Fibroblast of lung (primary cell): Measurements from ENCODE around the gene NUPR1. TPM values are rescaled to one million over a fixed set of nuclear protein-coding genes. Genes with fewer than 3 reads are reported as not detected.
"Not testable (repeated sequence)": the region's sequence is repeated elsewhere in the genome, so short reads cannot be mapped to it uniquely, and the experiment has no call there.

ENCODE experiments used
- DNase-seq, 2 donors: peaks; one replicate each; pipeline versions ENCODE4 v3.0.0 to v3.0.0-alpha.2; 2010; ENCODE audit warnings: low read depth in 2 of 2
- H2AFZ ChIP-seq: 2 replicates; pipeline ENCODE4 v1.5.1; 2012; ENCODE audit warnings: low read length, control low read depth, inconsistent platforms
- H3K27ac ChIP-seq: 2 replicates; pipeline ENCODE4 v1.5.1; 2011; ENCODE audit warnings: low read length, control low read depth; ENCODE audit not compliant: insufficient read depth
- H3K27me3 ChIP-seq: 2 replicates; pipeline ENCODE4 v1.5.1; 2011; ENCODE audit warnings: mild to moderate bottlenecking, low read length; ENCODE audit not compliant: control insufficient read depth, insufficient read depth
- H3K36me3 ChIP-seq: 2 replicates; pipeline ENCODE4 v1.5.1; 2011; ENCODE audit warnings: low read length; ENCODE audit not compliant: control insufficient read depth, insufficient read depth
- H3K4me1 ChIP-seq: 2 replicates; pipeline ENCODE4 v1.5.1; 2011; ENCODE audit warnings: low read length; ENCODE audit not compliant: control insufficient read depth, insufficient read depth; ENCODE audit errors: extremely low read depth
- H3K4me2 ChIP-seq: 2 replicates; pipeline ENCODE4 v1.5.1; 2011; ENCODE audit warnings: low read length, control low read depth; ENCODE audit not compliant: insufficient read depth; ENCODE audit errors: extremely low read depth
- H3K4me3 ChIP-seq, 4 experiments: fragments of 200-600 bp in 1 of 4; sonication (generic) in 1 of 4; replicated peaks in 1 of 4; 2 replicates each; pipeline ENCODE4 v1.5.1; 2011 to 2016; ENCODE audit warnings: low read length in 4 of 4, low read depth in 3 of 4, mild to moderate bottlenecking in 3 of 4, control low read depth in 2 of 4, inconsistent platforms in 1 of 4, mixed read lengths in 1 of 4; ENCODE audit not compliant: insufficient read depth in 1 of 4; ENCODE audit errors: control extremely low read depth in 1 of 4
- H3K79me2 ChIP-seq: 2 replicates; pipeline ENCODE4 v1.5.1; 2012; ENCODE audit warnings: mild to moderate bottlenecking, low read length, inconsistent platforms; ENCODE audit not compliant: control insufficient read depth, insufficient read depth
- H3K9ac ChIP-seq: 2 replicates; pipeline ENCODE4 v1.5.1; 2011; ENCODE audit warnings: mild to moderate bottlenecking, low read length, control low read depth; ENCODE audit not compliant: insufficient read depth
- H3K9me3 ChIP-seq: 2 replicates; pipeline ENCODE4 v1.5.1; 2012; ENCODE audit warnings: low read depth, low read length; ENCODE audit not compliant: control insufficient read depth, insufficient read depth
- H4K20me1 ChIP-seq: 2 replicates; pipeline ENCODE4 v1.5.1; 2011; ENCODE audit warnings: low read length; ENCODE audit not compliant: control insufficient read depth, insufficient read depth; ENCODE audit errors: extremely low read depth
- EZH2 ChIP-seq: IDR thresholded peaks from 2 replicates; pipeline ENCODE4 v1.5.1; 2012; ENCODE audit warnings: low read length, control low read depth, mild to moderate bottlenecking; ENCODE audit errors: missing control alignments
- polyA plus RNA-seq, 2 donors: library from polyadenylated mRNA; depleted of rRNA in 1 of 2; stranded (reverse) in 1 of 2; unstranded in 1 of 2; fragments of >200 nt; gene quantifications; 2 replicates each; pipeline ENCODE4 v1.2.1, GENCODE V29; 2011 to 2012; ENCODE audit warnings: missing spikeins in 1 of 2
- total RNA-seq: library from RNA; depleted of rRNA; stranded (reverse); fragments of >200 nt; gene quantifications from 2 replicates; pipeline ENCODE4 v1.2.1, GENCODE V29; 2014
- TF ChIP-seq, protein P1 (sequence below), 2 donors: IDR thresholded peaks in 1 of 2; conservative IDR thresholded peaks in 1 of 2; 1 replicate in 1 of 2; 2 replicates in 1 of 2; pipeline ENCODE4 v1.5.1; 2011 to 2012; ENCODE audit warnings: low read length in 2 of 2, control low read depth in 1 of 2, inconsistent platforms in 1 of 2, low read depth in 1 of 2, mild to moderate bottlenecking in 1 of 2

NUPR1 gene
- total and polyA plus RNA-seq, 2 donors (not counting 1 experiment from before 2014, with no cell fraction given): 38.0 to 87.0 TPM

DNA sequence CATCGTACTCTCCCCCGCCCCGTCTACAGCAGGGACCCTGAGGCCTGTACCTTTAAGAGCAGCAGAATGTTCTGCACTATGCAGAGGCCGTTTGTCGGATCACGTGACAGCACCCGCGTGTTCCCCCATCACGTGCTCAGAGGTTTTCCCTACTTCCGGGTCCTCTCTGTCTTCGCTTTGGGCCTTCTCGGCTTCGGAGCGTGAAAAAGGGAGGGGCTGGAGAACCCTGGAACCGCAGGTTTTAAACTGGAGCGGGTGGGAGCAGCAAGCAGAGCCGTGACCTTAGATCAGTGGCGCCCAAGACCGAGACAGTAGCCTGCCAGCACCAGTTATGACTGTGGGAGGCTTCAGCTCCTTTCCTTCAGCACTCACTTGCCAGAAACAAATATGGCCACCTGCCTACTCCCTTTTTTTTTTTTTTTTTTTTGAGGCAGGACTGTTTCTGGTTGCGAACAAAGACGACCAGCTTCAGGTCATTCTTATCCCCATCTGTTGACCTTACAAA is 46.8 kb downstream of the NUPR1 start, which contains the start of gene CLN3:
CLN3 (minus strand) TSS at position 105 of the 505 bp plus-strand sequence. CDS start 315 bp downstream, outside the sequence.
- no peaks in the 10 kb centered on the region for H4K20me1 ChIP-seq
- peak within 1 kb of the TSS; percentile 94 for H3K4me2 ChIP-seq
- peak within 1 kb of the TSS; percentile 89 for H3K9ac ChIP-seq
- peaks cover 3% of the 10 kb centered on the region for H3K79me2 ChIP-seq
- peaks cover 10% of the 10 kb centered on the region for H3K36me3 ChIP-seq
- peak within 1 kb of the TSS; percentile 97 for H2AFZ ChIP-seq
- no peaks in the 10 kb centered on the region for H3K9me3 ChIP-seq
- peak within 1 kb of the TSS; percentile 98 for H3K27ac ChIP-seq
- H3K27me3 ChIP-seq: peaks cover 2% of the 10 kb centered on the region
- H3K4me1 ChIP-seq: no peaks in the 10 kb centered on the region
- peak within 1 kb of the TSS; percentile 68 to 100 (median 95) for H3K4me3 ChIP-seq
- TF ChIP-seq, protein P1, sequence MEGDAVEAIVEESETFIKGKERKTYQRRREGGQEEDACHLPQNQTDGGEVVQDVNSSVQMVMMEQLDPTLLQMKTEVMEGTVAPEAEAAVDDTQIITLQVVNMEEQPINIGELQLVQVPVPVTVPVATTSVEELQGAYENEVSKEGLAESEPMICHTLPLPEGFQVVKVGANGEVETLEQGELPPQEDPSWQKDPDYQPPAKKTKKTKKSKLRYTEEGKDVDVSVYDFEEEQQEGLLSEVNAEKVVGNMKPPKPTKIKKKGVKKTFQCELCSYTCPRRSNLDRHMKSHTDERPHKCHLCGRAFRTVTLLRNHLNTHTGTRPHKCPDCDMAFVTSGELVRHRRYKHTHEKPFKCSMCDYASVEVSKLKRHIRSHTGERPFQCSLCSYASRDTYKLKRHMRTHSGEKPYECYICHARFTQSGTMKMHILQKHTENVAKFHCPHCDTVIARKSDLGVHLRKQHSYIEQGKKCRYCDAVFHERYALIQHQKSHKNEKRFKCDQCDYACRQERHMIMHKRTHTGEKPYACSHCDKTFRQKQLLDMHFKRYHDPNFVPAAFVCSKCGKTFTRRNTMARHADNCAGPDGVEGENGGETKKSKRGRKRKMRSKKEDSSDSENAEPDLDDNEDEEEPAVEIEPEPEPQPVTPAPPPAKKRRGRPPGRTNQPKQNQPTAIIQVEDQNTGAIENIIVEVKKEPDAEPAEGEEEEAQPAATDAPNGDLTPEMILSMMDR (conservative IDR thresholded peaks at IDR 0.05 in 1 of 2, IDR thresholded peaks at IDR 0.05 in 1 of 2; ENCODE audit: low read depth in 1 of 2, low read length in 2 of 2): no peak
- TF ChIP-seq EZH2: no peak
- peak; percentile 96 to 98 for DNase-seq

DNA sequence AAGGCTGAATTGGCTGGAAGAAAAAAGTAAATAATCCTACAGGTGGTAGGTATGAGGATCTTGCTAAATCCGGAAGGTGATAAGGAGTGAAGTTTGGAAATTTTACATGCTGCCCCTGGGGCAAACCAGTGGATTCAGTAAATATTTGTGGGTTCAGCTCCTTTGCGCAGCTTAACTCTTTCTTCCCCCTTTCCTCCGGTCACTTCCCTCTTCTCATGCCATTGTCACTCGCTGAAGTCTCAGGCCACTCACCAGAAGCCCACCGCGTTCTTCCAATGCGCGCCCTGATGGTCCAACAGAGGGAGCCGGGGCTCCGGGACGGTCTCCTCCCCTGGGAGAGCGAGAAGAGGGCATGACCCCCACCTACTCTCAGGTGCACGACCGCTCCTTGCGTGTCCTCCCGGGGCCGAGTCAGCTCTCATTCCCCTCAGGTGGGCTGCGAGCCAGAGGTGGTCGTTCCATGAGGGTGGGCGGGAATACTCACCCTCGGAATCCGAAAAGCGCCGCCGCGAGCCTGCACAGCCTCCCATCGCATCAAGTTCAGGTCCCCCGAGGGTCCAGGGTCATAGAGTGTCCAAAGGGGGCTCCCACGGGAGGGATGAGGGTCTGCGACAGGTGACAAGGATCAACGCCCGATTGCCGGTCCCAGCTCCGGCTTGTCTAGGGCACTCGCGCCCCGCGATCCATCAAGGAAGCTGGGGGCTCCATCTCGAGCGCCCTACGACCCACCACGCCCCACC is 47.4 kb downstream of the NUPR1 start:
- H4K20me1 ChIP-seq: no peaks in the 10 kb centered on the region

DNA sequence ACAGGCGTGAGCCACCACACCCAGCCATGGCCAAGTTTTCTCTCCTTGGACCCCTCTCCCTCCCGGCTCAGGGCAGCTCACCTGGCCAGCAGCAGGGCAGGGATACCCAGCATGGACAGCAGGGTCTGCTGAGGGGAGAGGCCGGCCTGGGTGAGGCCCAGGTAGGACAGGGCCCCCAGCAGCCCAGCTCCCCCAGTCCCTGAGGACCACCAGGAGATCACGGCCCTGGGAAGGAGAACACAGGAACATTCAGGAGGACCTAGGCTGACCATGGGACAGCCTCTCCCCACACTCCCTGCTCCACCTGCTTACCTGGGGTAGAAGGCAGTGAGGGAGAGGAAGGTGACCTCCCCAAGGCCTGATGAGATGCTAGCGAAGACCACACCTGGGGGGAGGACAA is 52.5 kb downstream of the NUPR1 start:
- H4K20me1 ChIP-seq: no peaks in the 10 kb centered on the region
- no peaks in the 10 kb centered on the region for H3K9me3 ChIP-seq
- no peak overlapping the region for H3K4me3 ChIP-seq
- H3K4me1 ChIP-seq: no peaks in the 10 kb centered on the region
- H3K36me3 ChIP-seq: peaks cover 12% of the 10 kb centered on the region
- H2AFZ ChIP-seq: no peak overlapping the region
- H3K27me3 ChIP-seq: no peaks in the 10 kb centered on the region
- no peaks in the 10 kb centered on the region for H3K79me2 ChIP-seq
- no peak for DNase-seq
- TF ChIP-seq, protein P1 (conservative IDR thresholded peaks at IDR 0.05 in 1 of 2, IDR thresholded peaks at IDR 0.05 in 1 of 2; ENCODE audit: low read depth in 1 of 2, low read length in 2 of 2): no peak
- TF ChIP-seq EZH2: no peak
- H3K9ac ChIP-seq: no peak overlapping the region
- no peak overlapping the region for H3K4me2 ChIP-seq
- no peak overlapping the region for H3K27ac ChIP-seq

More for the DNA sequence above, 47.4 kb downstream of the NUPR1 start:
- Histone ChIP-seq H3K4me1 (no peaks in the 10 kb centered on the region), H3K27me3 (peaks cover 2% of the 10 kb centered on the region), H3K4me3 (peak overlapping the region; percentile 68 to 100 (median 95)), H3K79me2 (peaks cover 3% of the 10 kb centered on the region), H3K4me2 (peak overlapping the region; percentile 94), H3K9me3 (no peaks in the 10 kb centered on the region), H3K9ac (peak overlapping the region; percentile 89), H2AFZ (peak overlapping the region; percentile 96), H3K27ac (peak overlapping the region; percentile 98), H3K36me3 (peaks cover 10% of the 10 kb centered on the region)
- TF ChIP-seq EZH2: no peak
- TF ChIP-seq, protein P1 (conservative IDR thresholded peaks at IDR 0.05 in 1 of 2, IDR thresholded peaks at IDR 0.05 in 1 of 2; ENCODE audit: low read depth in 1 of 2, low read length in 2 of 2): peak; percentile 42 to 51
- DNase-seq: peak in 1 of 2 donors; percentile 9

DNA sequence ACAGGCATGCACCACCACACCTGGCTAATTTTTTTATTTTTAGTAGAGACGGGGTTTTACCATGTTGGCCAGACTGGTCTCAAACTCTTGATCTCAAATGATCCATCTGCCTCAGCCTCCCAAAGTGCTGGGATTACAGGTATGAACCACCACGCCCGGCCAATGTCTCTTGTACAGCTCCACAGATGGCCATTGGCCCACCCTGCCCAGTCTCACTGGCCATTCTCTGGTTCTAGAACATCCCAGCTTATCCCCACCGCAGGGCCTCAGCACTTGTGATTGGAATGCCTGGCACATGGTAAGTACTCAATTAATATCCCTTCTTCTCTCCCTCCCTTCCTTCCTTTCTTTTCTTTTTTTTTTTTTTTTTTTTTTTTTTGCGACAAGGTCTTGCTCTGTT is 55.4 kb downstream of the NUPR1 start:
- H3K27me3 ChIP-seq, H3K4me3 ChIP-seq, H4K20me1 ChIP-seq, H3K27ac ChIP-seq, H3K9me3 ChIP-seq, DNase-seq, H3K4me2 ChIP-seq, H3K9ac ChIP-seq, H3K36me3 ChIP-seq, H3K79me2 ChIP-seq, H2AFZ ChIP-seq, H3K4me1 ChIP-seq: not testable (repeated sequence)
